HepG2 (cell line): ENCODE data around the gene DOCK10. TPM values are rescaled to one million over a fixed set of nuclear protein-coding genes. Genes with fewer than 3 reads are reported as not detected.

ENCODE experiments used
- ATAC-seq: fragments of 200-7000 bp; cut with Tn5 transposase; 3 replicates; pipeline ENCODE4 v1.9.1; 2020; ENCODE audit warnings: mild to moderate bottlenecking, moderate library complexity
- BruUV-seq: library from RNA; stranded (reverse); fragments of 400-500 nt; replicated peaks from 2 replicates; lab custom pipeline; 2021; lab: Mats Ljungman, UMichigan
- CTCF ChIA-PET: fragments of 300-600 bp; formaldehyde crosslinking; extraction: SDS; loops from one replicate; lab custom pipeline; 2021; ENCODE audit warnings: low total read pairs, inconsistent platforms, low intra/inter-chr PET ratio; lab: Yijun Ruan, JAX
- POLR2A ChIA-PET: fragments of 350-600 bp; sonication (Branson Sonifier 250); formaldehyde crosslinking; loops from one replicate; lab custom pipeline; 2020; ENCODE audit warnings: antibody characterized with exemption, inconsistent platforms; lab: Yijun Ruan, JAX
- DNase-seq: peaks from one replicate; pipeline ENCODE4 v3.0.0-alpha.2; 2015; ENCODE audit warnings: low spot score
- FAIRE-seq: peaks from 3 replicates; lab custom pipeline; 2011; peaks lifted over from hg19 to GRCh38; lab: Jason Lieb, UNC
- H2AFZ ChIP-seq: one replicate; pipeline ENCODE4 v1.6.1; 2011; ENCODE audit warnings: low read length, inconsistent platforms
- H3K27ac ChIP-seq: fragments of 300-600 bp; 3 replicates; pipeline ENCODE4 v1.8.0; 2011; ENCODE audit warnings: mixed run types, mild to moderate bottlenecking, mixed read lengths, low read length, inconsistent platforms; ENCODE audit not compliant: insufficient read depth; ENCODE audit errors: extremely low read length
- H3K27me3 ChIP-seq, 2 experiments: fragments of 200-600 bp in 1 of 2; 2 replicates in 1 of 2; 3 replicates in 1 of 2; pipeline versions ENCODE4 v1.6.0 to v1.8.0; 2011; ENCODE audit warnings: low read length in 2 of 2, mild to moderate bottlenecking in 2 of 2, moderate library complexity in 2 of 2, inconsistent platforms in 1 of 2; ENCODE audit not compliant: insufficient read depth in 2 of 2, control insufficient read depth in 1 of 2
- H3K36me3 ChIP-seq, 2 experiments: fragments of 200-600 bp in 1 of 2; replicated peaks in 1 of 2; 2 replicates in 1 of 2; 3 replicates in 1 of 2; pipeline versions ENCODE4 v1.5.1 to v1.8.0; 2011; ENCODE audit warnings: low read length in 2 of 2, inconsistent platforms in 1 of 2; ENCODE audit not compliant: insufficient read depth in 2 of 2, control insufficient read depth in 1 of 2
- H3K4me1 ChIP-seq: 2 replicates; pipeline ENCODE4 v1.5.1; 2012; ENCODE audit warnings: low read length, inconsistent platforms; ENCODE audit not compliant: insufficient read depth
- H3K4me2 ChIP-seq: 2 replicates; pipeline ENCODE4 v1.6.0; 2011; ENCODE audit warnings: low read depth, low read length, inconsistent platforms
- H3K4me3 ChIP-seq, 3 experiments: fragments of 200-600 bp in 1 of 3; sonication (generic), shearing (Covaris generic) in 1 of 3; replicated peaks in 1 of 3; 2 replicates each; pipeline ENCODE4 v1.5.1; 2011 to 2016; ENCODE audit warnings: low read length in 3 of 3, inconsistent platforms in 2 of 3, low read depth in 2 of 3, mild to moderate bottlenecking in 2 of 3, control low read depth in 1 of 3, mixed read lengths in 1 of 3; ENCODE audit not compliant: insufficient read depth in 1 of 3
- H3K79me2 ChIP-seq: one replicate; pipeline ENCODE4 v1.6.1; 2011; ENCODE audit warnings: low read length, inconsistent platforms; ENCODE audit not compliant: insufficient read depth
- H3K9ac ChIP-seq: 2 replicates; pipeline ENCODE4 v1.6.0; 2011; ENCODE audit warnings: mild to moderate bottlenecking, low read depth, low read length, inconsistent platforms; ENCODE audit not compliant: insufficient read depth
- H3K9me3 ChIP-seq: 2 replicates; pipeline ENCODE4 v1.5.1; 2012; ENCODE audit warnings: mild to moderate bottlenecking, low read length
- H4K20me1 ChIP-seq: 2 replicates; pipeline ENCODE4 v1.6.0; 2011; ENCODE audit warnings: inconsistent platforms, mild to moderate bottlenecking, low read length, moderate library complexity; ENCODE audit not compliant: insufficient read depth
- GABPA ChIP-seq, 2 experiments: IDR thresholded peaks; 2 replicates each; pipeline ENCODE4 v1.6.1; 2011 to 2016; ENCODE audit warnings: low read depth in 2 of 2, low read length in 1 of 2, missing biosample characterization in 1 of 2, missing genetic modification characterization in 1 of 2
- KAT2B ChIP-seq: fragments of 150-350 bp; IDR thresholded peaks from 2 replicates; pipeline ENCODE4 v1.6.1; 2014; ENCODE audit warnings: low read depth, low read length, borderline replicate concordance
- NAIF1 ChIP-seq: sonication (generic); formaldehyde crosslinking; IDR thresholded peaks from 2 replicates; pipeline ENCODE4 v1.5.0; 2020; ENCODE audit warnings: mild to moderate bottlenecking, missing genetic modification reagents, borderline replicate concordance
- SNAI1 ChIP-seq: sonication (generic); formaldehyde crosslinking; IDR thresholded peaks from 2 replicates; pipeline ENCODE4 v1.5.0; 2020; ENCODE audit warnings: mild to moderate bottlenecking, missing genetic modification reagents, borderline replicate concordance
- SP4 ChIP-seq: sonication (generic); formaldehyde crosslinking; IDR thresholded peaks from 2 replicates; pipeline ENCODE4 v1.8.1; 2023; ENCODE audit warnings: mild to moderate bottlenecking, missing genetic modification reagents
- ZC3H13 ChIP-seq: sonication (generic); formaldehyde crosslinking; IDR thresholded peaks from 2 replicates; pipeline ENCODE4 v1.8.1; 2023; ENCODE audit warnings: mild to moderate bottlenecking, missing genetic modification reagents, moderate library complexity
- ZC3H4 ChIP-seq: sonication (generic); formaldehyde crosslinking; IDR thresholded peaks from 2 replicates; pipeline ENCODE4 v1.4.0; 2020; ENCODE audit warnings: missing genetic modification reagents, borderline replicate concordance
- ZNF496 ChIP-seq: sonication (generic); formaldehyde crosslinking; IDR thresholded peaks from 2 replicates; pipeline ENCODE4 v1.8.1; 2023; ENCODE audit warnings: mild to moderate bottlenecking, moderate library complexity, missing genetic modification reagents; ENCODE audit not compliant: insufficient replicate concordance
- ZNF660 ChIP-seq: sonication (generic); formaldehyde crosslinking; IDR thresholded peaks from 2 replicates; pipeline ENCODE4 v1.5.1; 2020; ENCODE audit warnings: mild to moderate bottlenecking, low read depth, missing genetic modification reagents, borderline replicate concordance
- WGBS: methylation state at CpG from one replicate; pipeline ENCODE4 v1.1.6; 2017; ENCODE audit warnings: low lambda C conversion rate; 5-methylcytosine and 5-hydroxymethylcytosine counted together
- in situ Hi-C: cut with HindIII; loops from 2 replicates; pipeline ENCODE4 v1.10.0; 2017; ENCODE audit warnings: low pct_unique_long_range_greater_than_20kb; ENCODE audit not compliant: extremely low pct_ligation_motif_present
- intact Hi-C: fragments of 100-400 bp; cut with micrococcal nuclease; formaldehyde crosslinking; loops from one replicate; pipeline ENCODE4 v1.10.0; 2022; ENCODE audit not compliant: unreplicated experiment
- polyA plus RNA-seq, 8 experiments: library from polyadenylated mRNA; depleted of rRNA in 3 of 8; stranded (reverse) in 7 of 8; unstranded in 1 of 8; fragments of >200 nt; fragmentation: Illumina TruSeq in 4 of 8; extraction: Trizol in 4 of 8; gene quantifications; 2 replicates each; pipeline versions ENCODE4 v1.2.1 to v1.2.3, GENCODE V29; 2011 to 2016; ENCODE audit warnings: low read depth in 4 of 8, missing spikeins in 1 of 8, mixed read lengths in 1 of 8; ENCODE audit not compliant: insufficient read depth in 1 of 8
- total RNA-seq, 5 experiments: library from RNA; depleted of rRNA; stranded (reverse); fragments of >200 nt; fragmentation: Illumina TruSeq; extraction: Trizol; gene quantifications; 2 replicates each; pipeline ENCODE4 v1.2.3, GENCODE V29; 2016; ENCODE audit warnings: low read depth in 1 of 5
- TF ChIP-seq, protein P1 (sequence below): sonication (generic); formaldehyde crosslinking; IDR thresholded peaks from 2 replicates; pipeline ENCODE4 v1.5.0; 2020; ENCODE audit warnings: mild to moderate bottlenecking, missing genetic modification reagents, borderline replicate concordance

The DOCK10 gene
- total and polyA plus RNA-seq, 2 of the 13 experiments (the other 11 are each of a cell fraction or from before 2014, with no cell fraction given), result not detected

DNA sequence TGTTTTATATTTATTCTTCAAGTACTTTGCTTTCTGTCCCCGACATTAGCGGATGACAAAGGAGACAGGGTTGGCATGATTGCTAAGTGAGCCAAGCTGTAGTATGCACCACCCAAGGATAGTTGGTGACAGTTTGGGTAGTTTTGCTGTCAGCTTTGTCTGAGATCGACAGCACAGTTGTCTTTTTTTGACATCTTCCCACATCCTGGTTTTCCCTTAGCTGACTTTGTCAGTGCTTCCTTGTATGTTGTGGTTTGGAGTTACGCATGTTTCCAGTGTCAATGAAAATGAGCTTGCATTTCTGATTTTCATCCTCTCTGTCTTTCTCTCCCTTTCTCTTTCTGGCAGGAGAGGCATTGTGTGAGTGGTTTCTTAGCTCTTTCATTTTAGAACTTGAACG, 44.6 kb upstream of the DOCK10 start:
- Histone ChIP-seq H2AFZ (no peak overlapping the region), H3K9me3 (no peaks in the 10 kb centered on the region), H3K4me3 (no peak overlapping the region), H3K79me2 (no peaks in the 10 kb centered on the region), H3K27me3 (no peaks in the 10 kb centered on the region), H4K20me1 (no peaks in the 10 kb centered on the region), H3K36me3 (no peaks in the 10 kb centered on the region), H3K4me1 (no peaks in the 10 kb centered on the region), H3K27ac (no peak overlapping the region), H3K4me2 (no peak overlapping the region), H3K9ac (no peak overlapping the region)
- WGBS, result 22% methylated on average over 5 of the region's 5 CpGs
- TF ChIP-seq NAIF1 (CRISPR knock-in tag), result no peak
- no peak for ATAC-seq
- no peak for DNase-seq
- intact Hi-C loops (no loop called here), in situ Hi-C loops (no loop called here)
- no TSS peak for BruUV-seq
- ChIA-PET CTCF (no interaction called here), POLR2A (no interaction called here)
- no peak for FAIRE-seq

- ChIA-PET POLR2A (no interaction called here), CTCF (no interaction called here)
- Histone ChIP-seq H3K27ac (no peak overlapping the region), H4K20me1 (no peaks in the 10 kb centered on the region), H2AFZ (no peak overlapping the region), H3K9me3 (no peaks in the 10 kb centered on the region), H3K36me3 (no peaks in the 10 kb centered on the region), H3K9ac (no peak overlapping the region), H3K79me2 (no peaks in the 10 kb centered on the region), H3K4me2 (no peak overlapping the region), H3K27me3 (no peaks in the 10 kb centered on the region), H3K4me1 (no peaks in the 10 kb centered on the region), H3K4me3 (no peak overlapping the region)
- BruUV-seq, result no TSS peak
- in situ Hi-C loops (no loop called here), intact Hi-C loops (no loop called here)
- DNase-seq (no peak), ATAC-seq (no peak), FAIRE-seq (no peak)
- WGBS, result 25% methylated on average over 4 of the region's 4 CpGs
- TF ChIP-seq, protein P1, sequence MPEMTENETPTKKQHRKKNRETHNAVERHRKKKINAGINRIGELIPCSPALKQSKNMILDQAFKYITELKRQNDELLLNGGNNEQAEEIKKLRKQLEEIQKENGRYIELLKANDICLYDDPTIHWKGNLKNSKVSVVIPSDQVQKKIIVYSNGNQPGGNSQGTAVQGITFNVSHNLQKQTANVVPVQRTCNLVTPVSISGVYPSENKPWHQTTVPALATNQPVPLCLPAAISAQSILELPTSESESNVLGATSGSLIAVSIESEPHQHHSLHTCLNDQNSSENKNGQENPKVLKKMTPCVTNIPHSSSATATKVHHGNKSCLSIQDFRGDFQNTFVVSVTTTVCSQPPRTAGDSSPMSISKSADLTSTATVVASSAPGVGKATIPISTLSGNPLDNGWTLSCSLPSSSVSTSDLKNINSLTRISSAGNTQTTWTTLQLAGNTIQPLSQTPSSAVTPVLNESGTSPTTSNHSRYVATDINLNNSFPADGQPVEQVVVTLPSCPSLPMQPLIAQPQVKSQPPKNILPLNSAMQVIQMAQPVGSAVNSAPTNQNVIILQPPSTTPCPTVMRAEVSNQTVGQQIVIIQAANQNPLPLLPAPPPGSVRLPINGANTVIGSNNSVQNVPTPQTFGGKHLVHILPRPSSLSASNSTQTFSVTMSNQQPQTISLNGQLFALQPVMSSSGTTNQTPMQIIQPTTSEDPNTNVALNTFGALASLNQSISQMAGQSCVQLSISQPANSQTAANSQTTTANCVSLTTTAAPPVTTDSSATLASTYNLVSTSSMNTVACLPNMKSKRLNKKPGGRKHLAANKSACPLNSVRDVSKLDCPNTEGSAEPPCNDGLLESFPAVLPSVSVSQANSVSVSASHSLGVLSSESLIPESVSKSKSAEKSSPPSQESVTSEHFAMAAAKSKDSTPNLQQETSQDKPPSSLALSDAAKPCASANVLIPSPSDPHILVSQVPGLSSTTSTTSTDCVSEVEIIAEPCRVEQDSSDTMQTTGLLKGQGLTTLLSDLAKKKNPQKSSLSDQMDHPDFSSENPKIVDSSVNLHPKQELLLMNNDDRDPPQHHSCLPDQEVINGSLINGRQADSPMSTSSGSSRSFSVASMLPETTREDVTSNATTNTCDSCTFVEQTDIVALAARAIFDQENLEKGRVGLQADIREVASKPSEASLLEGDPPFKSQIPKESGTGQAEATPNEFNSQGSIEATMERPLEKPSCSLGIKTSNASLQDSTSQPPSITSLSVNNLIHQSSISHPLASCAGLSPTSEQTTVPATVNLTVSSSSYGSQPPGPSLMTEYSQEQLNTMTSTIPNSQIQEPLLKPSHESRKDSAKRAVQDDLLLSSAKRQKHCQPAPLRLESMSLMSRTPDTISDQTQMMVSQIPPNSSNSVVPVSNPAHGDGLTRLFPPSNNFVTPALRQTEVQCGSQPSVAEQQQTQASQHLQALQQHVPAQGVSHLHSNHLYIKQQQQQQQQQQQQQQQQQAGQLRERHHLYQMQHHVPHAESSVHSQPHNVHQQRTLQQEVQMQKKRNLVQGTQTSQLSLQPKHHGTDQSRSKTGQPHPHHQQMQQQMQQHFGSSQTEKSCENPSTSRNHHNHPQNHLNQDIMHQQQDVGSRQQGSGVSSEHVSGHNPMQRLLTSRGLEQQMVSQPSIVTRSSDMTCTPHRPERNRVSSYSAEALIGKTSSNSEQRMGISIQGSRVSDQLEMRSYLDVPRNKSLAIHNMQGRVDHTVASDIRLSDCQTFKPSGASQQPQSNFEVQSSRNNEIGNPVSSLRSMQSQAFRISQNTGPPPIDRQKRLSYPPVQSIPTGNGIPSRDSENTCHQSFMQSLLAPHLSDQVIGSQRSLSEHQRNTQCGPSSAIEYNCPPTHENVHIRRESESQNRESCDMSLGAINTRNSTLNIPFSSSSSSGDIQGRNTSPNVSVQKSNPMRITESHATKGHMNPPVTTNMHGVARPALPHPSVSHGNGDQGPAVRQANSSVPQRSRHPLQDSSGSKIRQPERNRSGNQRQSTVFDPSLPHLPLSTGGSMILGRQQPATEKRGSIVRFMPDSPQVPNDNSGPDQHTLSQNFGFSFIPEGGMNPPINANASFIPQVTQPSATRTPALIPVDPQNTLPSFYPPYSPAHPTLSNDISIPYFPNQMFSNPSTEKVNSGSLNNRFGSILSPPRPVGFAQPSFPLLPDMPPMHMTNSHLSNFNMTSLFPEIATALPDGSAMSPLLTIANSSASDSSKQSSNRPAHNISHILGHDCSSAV, result no peak
- no peak for TF ChIP-seq KAT2B
- TF ChIP-seq SNAI1 (CRISPR knock-in tag), result no peak
- TF ChIP-seq SP4 (CRISPR knock-in tag), result no peak
- TF ChIP-seq ZNF496 (CRISPR knock-in tag), result no peak
- no peak for TF ChIP-seq GABPA (IDR thresholded peaks at IDR 0.05; ENCODE audit: low read depth, low read length)
- no peak for TF ChIP-seq GABPA (CRISPR knock-in tag; IDR thresholded peaks at IDR 0.05; ENCODE audit: low read depth)
- no peak for TF ChIP-seq ZC3H4 (CRISPR knock-in tag)
- no peak for TF ChIP-seq ZC3H13 (CRISPR knock-in tag)
- no peak for TF ChIP-seq ZNF660 (CRISPR knock-in tag)
These were observed 44.2 kb upstream of the DOCK10 start for GRCh38 chr2:225086439-225086838.
